Activated naive CD4-positive, alpha-beta T cell treated with anti-CD3 and anti-CD28 coated beads, Interleukin-2, amount 50 U/mL, for 72 hours (primary cell): ENCODE results near the gene ARHGEF10L. TPM values are rescaled to one million over a fixed set of nuclear protein-coding genes. Genes with fewer than 3 reads are reported as not detected.

Experiments
- ATAC-seq, 2 donors: fragments of 150-1000 bp; cut with Tn5 transposase; 2 replicates each; pipeline ENCODE4 v1.10.0; 2021; ENCODE audit warnings: mild to moderate bottlenecking in 2 of 2, moderate library complexity in 2 of 2
- DNase-seq, 2 donors: peaks; one replicate each; pipeline ENCODE4 v3.0.0; 2021 to 2022; ENCODE audit warnings: low spot score in 2 of 2
- H3K27ac Mint-ChIP-seq, 2 donors: one replicate each; pipeline ENCODE4 v1.8.0; 2022; ENCODE audit warnings: mild to moderate bottlenecking in 2 of 2, mixed read lengths in 2 of 2
- H3K36me3 Mint-ChIP-seq, 2 donors: one replicate each; pipeline ENCODE4 v1.8.0; 2022; ENCODE audit warnings: mixed read lengths in 2 of 2
- H3K9me3 Mint-ChIP-seq, 2 donors: one replicate each; pipeline ENCODE4 v1.8.0; 2022; ENCODE audit warnings: mixed read lengths in 2 of 2
- total RNA-seq, 2 donors: library from RNA; stranded (reverse); gene quantifications; one replicate each; pipeline ENCODE4 v1.2.3, GENCODE V29; 2022

ARHGEF10L gene
- total RNA-seq, 2 donors from 2014 or later: not detected

DNA sequence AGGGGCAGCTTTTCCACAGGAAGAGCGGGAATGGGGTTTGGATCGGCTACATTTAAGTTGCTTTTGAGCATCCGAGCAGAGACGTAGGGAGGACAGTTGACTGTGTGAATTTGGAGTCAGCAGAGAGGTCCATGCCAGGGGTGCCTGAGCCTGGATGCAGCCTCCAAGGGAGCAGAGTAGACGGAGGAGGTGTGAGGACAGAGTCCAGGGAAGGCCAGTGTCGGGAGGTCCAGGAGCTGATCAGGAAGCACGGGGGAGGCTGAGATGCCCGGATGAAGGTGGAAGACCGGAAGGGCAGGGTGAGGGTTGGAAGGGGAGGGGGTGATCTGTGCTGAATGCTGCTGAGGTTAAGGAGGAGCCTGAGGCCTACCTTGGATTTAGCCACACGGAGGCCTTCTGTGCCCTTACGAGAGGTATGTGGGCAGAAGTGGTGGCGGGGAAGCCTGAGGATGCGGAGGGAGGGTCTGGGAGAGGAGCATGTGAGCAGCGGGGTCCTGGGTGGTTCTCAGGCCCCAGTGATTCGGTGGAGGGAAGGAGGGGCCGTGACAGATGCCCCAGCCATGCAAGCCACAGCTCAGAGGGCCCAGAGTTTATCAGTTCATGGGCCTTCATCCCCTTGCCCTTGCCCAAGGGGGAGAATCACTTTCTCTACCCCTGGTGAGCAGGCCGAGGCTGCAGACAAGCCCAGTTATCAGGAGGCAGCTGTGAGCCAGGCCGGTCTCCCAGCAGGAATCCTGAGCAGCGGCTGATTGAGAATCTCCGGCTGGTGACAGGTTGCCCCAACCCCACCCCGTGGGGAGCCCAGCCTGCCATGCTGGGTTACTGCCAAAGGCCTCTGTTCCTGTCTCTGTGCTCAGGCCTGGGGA, 161.7 kb downstream of the ARHGEF10L start:
- Mint-ChIP-seq H3K9me3 (no peaks in the 10 kb centered on the region), H3K27ac (peak overlapping the region; percentile 3 to 61), H3K36me3 (no peaks in the 10 kb centered on the region)
- ATAC-seq (no peak), DNase-seq (no peak)

DNA sequence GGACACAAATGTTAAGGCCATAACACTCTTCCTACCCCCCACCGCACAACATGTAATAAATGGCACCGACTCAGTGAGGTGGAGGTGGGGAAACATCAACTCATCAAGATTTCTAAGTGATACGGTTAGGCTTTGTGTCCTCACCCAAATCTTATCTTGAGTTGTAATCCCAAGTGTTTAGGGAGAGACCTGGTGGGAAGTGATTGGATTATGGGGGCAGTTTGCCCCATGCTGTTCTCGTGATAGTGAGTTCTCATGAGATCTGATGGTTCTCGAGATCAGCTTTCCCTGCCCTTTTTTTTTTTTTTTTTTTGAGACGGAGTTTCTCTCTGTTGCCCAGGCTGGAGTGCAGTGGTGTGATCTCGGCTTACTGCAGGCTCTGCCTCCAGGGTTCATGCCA, 164.7 kb downstream of the ARHGEF10L start:
- no peak for DNase-seq
- Mint-ChIP-seq H3K9me3 (no peaks in the 10 kb centered on the region), H3K27ac (no peak overlapping the region), H3K36me3 (no peaks in the 10 kb centered on the region)
- ATAC-seq: no peak

DNA sequence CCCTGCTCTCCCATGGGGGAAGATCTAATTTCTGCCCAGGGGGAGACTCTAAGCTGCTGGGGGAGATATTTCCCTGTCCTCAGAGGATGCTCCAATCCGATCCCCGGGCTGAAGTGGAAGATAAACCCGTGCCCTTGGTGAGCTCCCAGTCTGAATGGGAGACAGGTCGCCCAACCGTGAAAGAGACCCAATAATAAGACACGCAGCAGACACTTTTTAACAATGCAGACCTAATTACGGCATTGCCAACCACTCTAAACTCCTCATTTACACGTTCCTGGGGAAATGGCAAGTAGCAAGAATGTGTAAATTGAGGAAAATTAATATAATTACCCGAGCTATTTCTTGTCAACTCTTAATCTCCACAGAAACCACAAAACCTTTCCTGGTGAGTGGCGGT, 166.9 kb downstream of the ARHGEF10L start:
- no peak for DNase-seq
- no peak for ATAC-seq
- Mint-ChIP-seq H3K27ac (no peak overlapping the region), H3K36me3 (no peaks in the 10 kb centered on the region), H3K9me3 (no peaks in the 10 kb centered on the region)

DNA sequence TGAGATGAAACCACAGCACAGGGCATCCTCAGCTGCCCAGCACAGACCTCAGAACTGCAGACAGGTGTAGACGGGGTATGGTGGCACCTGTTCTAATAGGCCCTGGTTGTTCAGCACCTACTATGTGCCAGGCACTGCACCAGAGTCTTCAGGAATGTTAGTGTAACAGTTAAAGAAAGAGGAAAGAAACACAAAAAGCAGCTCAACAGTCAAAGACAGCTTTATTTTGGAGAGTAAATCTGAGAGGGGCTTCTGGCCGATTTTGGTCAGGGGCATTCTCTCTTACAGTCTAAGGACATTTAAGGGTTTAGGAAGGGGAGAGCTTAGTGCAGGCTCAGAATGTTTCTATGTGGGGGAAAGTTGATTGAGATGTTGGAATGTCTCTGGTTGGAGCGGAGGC, 170.5 kb downstream of the ARHGEF10L start:
- Mint-ChIP-seq H3K27ac (no peak overlapping the region), H3K9me3 (no peaks in the 10 kb centered on the region), H3K36me3 (no peaks in the 10 kb centered on the region)
- ATAC-seq: no peak
- DNase-seq: no peak

DNA sequence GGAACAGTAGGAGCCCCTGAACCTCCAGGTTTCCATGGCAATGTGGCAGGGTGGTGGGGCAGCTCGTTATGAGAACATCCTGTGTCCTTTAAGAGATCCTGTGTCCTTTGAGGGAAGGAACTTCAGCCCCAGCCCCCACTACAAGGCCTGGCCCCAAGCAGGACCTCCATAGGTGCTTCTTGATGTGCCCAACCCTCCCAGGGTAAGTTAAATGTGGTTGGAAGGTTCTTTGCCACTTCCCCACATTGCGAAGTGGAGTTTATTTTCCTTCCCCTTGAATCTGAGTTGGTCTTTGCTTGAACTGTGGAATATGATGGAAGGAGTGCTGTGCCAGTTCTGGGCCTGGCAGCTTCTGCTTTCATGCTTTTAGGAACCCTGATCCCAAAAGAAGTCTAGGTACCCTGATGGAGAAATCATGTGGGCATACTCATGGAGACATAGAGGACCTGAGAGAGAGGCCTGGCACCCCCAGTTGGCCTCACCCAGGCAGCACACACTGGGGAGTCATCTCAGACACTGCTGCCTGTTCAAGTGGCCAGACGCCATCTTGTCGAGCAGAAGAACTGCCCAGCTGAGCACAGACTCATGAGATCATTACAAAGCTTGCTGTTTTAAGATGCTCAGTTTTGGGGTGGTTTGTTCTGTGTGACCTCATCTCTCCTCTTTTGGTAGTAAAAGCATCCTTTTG, 171.5 kb downstream of the ARHGEF10L start:
- Mint-ChIP-seq H3K9me3 (no peaks in the 10 kb centered on the region), H3K27ac (no peak overlapping the region)
- no peak for ATAC-seq

DNA sequence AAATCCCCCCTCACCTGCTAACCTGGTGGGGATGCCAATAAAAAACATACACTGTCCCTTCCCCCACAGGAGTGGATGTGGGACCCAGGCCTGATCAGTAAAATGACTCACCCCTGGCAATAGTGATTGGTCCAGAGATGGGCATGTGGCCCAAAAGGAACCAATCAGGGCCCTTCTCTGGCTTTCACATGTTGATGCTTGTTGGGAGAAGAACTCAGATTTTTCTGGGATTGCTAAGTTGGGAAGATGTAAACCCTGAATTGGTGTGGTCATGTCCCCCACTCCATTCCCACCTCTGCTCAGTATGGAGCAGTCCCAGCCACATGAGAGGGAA, 172.0 kb downstream of the ARHGEF10L start:
- Mint-ChIP-seq H3K27ac (no peak overlapping the region), H3K36me3 (no peaks in the 10 kb centered on the region), H3K9me3 (no peaks in the 10 kb centered on the region)
- no peak for ATAC-seq
- no peak for DNase-seq

More for the DNA sequence above, 171.5 kb downstream of the ARHGEF10L start:
- H3K36me3 Mint-ChIP-seq: no peaks in the 10 kb centered on the region
- DNase-seq: no peak

DNA sequence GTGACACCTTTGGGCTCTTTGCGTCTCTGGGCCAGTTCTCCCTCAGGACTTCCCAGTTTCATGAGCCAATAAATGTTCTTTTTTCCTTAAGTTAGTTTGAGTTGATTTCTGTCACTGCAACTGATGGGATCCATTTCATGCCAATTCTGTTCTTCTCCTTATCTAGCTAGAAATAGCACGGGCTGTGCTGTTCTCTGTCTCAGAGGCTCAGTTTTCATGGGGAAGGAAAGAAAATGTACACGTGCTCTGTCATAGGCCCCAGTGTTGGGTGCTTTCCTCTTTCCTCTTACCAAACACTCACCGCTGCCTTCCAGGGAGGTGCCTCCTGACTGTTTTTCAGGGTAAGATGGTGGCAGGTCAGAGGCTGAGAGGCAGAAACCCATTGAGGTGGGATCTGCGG, 172.4 kb downstream of the ARHGEF10L start:
- Mint-ChIP-seq H3K27ac (no peak overlapping the region), H3K9me3 (no peaks in the 10 kb centered on the region), H3K36me3 (no peaks in the 10 kb centered on the region)
- DNase-seq (no peak), ATAC-seq (no peak)

DNA sequence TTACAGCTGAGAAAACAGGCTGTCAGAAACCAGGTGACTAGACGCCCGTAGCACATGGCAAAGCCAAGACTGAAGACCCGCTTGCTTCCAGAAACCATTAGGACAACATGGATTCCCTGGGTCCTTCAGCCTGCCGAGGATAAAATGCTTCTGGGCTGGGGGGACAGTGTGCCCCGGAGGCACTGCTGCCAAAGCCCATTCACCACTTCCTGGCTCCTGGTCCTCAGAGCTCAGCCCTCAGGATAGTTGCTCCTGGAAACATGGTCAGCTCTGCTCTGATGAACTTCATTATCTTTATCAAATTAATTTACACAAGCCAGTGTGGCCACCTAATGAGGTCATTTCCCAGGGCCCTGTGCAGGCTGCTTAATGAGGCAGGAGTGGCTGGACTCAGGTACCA, 174.5 kb downstream of the ARHGEF10L start:
- ATAC-seq (no peak), DNase-seq (no peak)
- Mint-ChIP-seq H3K36me3 (no peaks in the 10 kb centered on the region), H3K27ac (no peak overlapping the region), H3K9me3 (no peaks in the 10 kb centered on the region)

DNA sequence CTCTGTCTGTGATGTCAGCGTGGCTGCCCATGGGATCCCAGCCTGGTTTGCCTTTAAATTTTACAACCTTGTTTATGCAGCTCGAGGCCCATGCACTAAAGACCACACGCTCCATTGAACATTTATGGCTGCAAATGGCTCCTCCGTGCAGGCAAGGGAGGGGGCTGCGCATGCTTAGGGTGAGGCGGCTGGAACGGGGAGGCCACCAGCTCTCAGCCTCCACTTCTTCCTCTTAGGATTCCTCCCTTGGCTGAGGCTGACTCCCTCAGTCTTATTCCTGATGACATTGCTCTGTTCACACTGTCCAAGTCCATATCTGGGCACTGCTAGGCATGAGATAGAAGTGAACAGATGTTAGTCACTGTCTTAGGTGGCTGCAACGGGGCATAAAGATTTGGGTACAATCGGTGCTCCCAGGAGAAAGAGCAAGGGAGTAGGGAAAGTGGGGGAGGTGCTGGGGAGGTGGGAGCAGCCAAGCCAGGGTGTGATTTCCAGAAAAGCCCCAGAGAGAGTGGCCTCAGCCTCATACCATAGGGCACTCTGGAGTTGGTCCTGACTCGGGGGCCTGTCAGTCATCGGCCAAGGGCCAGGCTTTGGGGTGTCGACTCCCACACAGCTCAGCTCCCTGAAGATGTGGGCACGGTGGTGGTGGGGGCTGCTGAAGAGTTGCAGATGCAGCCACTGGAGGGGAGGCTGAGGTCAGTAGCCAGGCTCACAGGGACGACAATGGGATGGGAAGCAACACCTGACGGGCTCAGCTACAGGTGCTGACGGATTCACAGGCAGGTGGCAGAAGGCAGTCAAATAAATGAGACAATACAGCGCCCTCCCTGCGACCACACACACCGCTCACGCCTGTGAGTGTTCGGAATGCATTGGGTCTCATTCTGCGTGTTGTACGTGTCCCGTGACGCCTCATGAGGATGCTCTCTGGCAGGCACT, 178.4 kb downstream of the ARHGEF10L start:
- Mint-ChIP-seq H3K9me3 (no peaks in the 10 kb centered on the region), H3K36me3 (no peaks in the 10 kb centered on the region), H3K27ac (peak overlapping the region in 1 of 2 donors; percentile 40)
- ATAC-seq (no peak), DNase-seq (no peak)

DNA sequence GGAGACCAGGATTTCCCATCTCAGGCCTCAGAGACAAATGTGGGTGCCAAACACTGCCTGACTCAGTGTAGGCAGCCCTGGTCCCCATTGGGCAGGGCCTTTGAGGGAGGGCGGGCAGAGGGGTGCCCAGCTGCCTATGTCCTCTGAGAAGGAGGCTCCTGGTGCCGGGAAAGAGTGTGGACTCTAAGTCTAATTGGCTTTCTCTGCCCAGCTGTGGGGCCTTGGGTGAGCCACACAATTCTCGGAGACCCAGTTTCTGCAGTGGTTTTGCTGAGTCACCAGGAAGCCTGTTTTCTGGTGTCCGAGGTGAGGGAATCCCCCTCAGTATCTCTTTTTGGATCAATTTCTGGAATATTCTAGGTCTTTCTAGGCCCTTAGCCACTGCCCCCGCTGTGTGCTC, 180.4 kb downstream of the ARHGEF10L start:
- DNase-seq (no peak), ATAC-seq (no peak)
- no peaks in the 10 kb centered on the region for H3K9me3 Mint-ChIP-seq
- H3K36me3 Mint-ChIP-seq: no peaks in the 10 kb centered on the region
- H3K27ac Mint-ChIP-seq: peak overlapping the region in 1 of 2 donors; percentile 60

DNA sequence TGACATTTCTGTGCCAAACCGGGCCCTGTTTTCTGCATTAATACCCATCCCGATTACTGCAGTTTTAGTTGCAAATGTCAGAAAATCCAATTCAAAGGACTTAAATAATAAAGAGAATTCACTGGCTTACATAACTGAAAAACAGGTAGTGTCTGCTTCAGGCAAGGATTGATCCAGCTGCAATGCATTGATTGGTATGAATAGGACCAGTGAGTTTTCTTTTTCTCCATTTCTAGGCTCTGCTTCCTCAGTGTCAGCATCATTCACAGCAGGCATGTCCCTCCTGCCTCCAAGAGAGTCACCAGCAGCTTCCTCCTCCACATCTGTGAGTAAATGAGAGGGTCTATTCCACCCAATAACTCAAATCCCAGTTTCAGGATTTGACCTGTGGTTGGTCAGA, 181.9 kb downstream of the ARHGEF10L start:
- no peaks in the 10 kb centered on the region for H3K9me3 Mint-ChIP-seq
- H3K27ac Mint-ChIP-seq: no peak overlapping the region
- DNase-seq (no peak), ATAC-seq (no peak)
- H3K36me3 Mint-ChIP-seq: no peaks in the 10 kb centered on the region

DNA sequence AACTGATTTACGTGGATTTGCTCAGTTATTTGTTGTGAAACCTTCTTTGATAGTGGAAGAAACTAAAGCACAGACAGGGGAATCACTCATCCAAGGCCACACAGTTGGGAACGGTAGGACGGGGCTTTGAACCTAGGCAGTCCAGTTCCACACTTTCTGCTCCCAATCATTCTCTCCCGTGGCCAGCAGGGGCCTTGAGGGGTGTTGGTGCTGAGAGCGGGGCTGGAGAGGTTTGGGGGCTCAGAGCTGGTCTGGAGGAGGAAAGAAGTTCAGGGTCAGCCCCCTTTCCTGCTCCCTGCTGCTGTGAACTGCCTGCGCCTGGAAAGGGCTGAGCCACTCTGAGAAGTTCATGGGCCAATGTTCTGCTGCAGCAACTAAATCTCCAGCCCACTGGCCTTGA, 184.2 kb downstream of the ARHGEF10L start:
- DNase-seq (no peak), ATAC-seq (no peak)
- Mint-ChIP-seq H3K36me3 (no peaks in the 10 kb centered on the region), H3K9me3 (no peaks in the 10 kb centered on the region), H3K27ac (no peak overlapping the region)

DNA sequence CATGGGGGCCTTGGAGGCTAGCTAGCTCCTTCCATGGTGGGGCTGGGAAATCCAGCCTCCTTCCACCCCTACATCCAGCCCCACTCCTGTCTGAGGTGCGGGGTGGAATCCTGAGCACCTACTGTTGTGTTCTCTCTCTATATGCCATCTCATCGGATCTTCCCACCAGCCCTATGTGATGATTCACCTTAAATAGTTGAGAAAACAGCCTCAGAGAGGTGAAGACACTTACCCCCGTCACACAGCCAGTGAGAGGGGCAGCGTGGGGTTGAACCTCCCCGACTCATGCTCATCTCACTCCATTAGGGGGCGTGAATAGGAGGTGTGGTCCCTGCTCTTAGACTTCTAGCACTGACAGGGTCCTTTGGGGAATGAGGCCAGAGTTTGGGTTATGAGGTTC, 184.7 kb downstream of the ARHGEF10L start:
- ATAC-seq: no peak
- H3K36me3 Mint-ChIP-seq: no peaks in the 10 kb centered on the region
- H3K9me3 Mint-ChIP-seq: no peaks in the 10 kb centered on the region
- DNase-seq: no peak
- no peak overlapping the region for H3K27ac Mint-ChIP-seq

DNA sequence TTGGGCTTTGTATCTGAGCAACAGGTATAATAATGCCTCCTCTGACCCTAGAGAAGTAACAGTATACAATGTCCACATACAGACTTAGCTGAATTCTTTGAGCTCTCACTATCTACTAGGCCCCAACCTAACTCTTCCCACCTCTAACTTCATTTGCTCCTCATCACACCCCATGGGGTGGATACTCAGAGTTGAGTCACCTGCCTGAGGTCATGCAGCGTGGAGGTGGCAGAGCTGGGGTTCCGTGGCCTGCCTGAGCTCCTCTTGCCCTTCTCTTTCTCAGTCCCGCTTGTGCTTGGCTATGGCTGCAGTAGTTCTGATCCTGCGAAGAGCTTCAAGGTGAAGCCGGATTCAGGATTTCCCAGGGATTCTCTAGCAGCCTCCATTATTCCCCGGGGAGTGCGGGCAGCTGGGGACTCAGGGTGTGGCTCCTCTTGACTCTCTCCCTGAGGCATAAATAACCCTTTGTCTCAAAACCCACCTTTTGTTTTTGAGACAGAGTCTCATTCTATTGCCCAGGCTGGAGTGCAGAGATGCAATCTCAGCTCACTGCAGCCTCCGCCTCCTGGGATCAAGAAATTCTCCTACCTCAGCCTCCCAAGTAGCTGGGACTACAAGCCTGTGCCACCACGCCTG, 185.7 kb downstream of the ARHGEF10L start:
- H3K36me3 Mint-ChIP-seq: no peaks in the 10 kb centered on the region
- ATAC-seq (no peak), DNase-seq (no peak)
- H3K27ac Mint-ChIP-seq: no peak overlapping the region
- H3K9me3 Mint-ChIP-seq: no peaks in the 10 kb centered on the region

DNA sequence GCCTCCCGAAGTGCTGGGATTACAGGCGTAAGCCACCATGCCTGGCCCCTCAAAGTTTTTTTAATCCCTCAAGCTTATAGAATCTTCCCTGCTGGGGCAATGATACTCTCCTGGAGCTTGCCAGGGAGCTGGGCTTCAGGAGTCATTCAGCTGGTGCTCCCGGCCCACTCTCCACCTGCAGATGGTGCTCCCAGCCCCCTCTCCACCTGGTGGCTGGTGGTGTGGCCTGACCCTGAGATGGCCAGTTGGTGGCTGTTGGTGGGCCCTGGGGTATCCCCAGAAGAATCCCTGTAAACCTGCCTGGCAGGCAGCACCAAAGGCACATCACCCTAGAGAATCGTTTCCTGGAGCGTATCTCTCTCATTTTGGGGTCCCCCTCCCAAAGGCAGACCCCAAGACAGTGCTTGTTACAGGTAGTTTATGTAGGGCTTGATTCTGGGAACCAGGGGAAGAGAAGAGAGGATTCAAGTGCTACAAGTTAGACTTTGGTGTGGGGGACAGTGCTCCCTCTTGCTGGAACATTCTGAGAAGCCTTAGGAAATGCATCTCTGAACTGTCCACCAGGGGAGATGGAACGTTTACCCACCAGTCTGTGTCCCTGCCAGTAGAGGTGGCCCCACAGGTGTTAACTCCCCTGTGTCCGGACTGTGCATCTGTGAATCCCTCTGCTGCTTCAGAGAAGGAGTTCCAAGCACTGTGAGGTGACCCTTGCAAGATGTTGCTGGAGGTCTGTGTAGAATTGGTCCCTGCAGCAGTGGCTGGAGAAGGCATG, 186.5 kb downstream of the ARHGEF10L start:
- Mint-ChIP-seq H3K9me3 (no peaks in the 10 kb centered on the region), H3K27ac (no peak overlapping the region), H3K36me3 (no peaks in the 10 kb centered on the region)
- no peak for ATAC-seq
- DNase-seq: no peak

DNA sequence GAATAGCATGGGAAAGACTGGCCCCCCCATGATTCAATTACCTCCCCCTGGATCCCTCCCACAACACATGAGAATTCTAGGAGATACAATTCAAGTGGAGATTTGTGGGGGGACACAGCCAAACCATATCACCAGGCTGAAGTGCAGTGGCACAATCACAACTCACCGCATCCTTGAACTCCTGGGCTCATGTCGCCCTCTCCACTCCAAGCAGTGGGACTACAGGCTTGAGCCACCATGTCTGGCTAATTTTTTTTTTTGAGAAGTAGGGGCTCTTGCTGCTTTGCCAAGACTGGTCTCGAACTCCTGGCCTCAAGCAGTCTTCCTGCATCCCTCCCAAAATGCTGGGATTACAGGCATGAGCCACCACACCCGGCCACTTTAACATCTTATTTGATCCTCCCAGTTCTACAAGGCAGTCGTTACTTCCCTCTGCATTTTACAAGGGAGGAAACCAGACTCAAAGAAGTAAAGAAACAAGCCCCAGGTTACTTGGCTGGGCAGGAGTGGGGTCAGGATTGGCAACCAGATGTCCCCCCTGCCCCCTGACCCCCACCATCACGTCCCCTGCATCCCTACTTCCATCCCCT, 188.7 kb downstream of the ARHGEF10L start:
- no peaks in the 10 kb centered on the region for H3K9me3 Mint-ChIP-seq
- no peaks in the 10 kb centered on the region for H3K36me3 Mint-ChIP-seq
- DNase-seq (no peak), ATAC-seq (no peak)
- no peak overlapping the region for H3K27ac Mint-ChIP-seq
